Upper lobe of left lung (tissue), 4 donors: ENCODE results near the gene CALHM4.

Source experiments
- POLR2AphosphoS5 ChIP-seq, 2 donors: sonication (generic); formaldehyde crosslinking; IDR thresholded peaks; one replicate each; pipeline ENCODE4 v1.5.1; 2017; ENCODE audit warnings: antibody characterized with exemption in 2 of 2
- TF ChIP-seq, protein P1 (sequence below), 6 experiments: fragments of 450-650 bp in 4 of 6; fragments of 200-600 bp in 2 of 6; sonication (generic) in 2 of 6; IDR thresholded peaks; one replicate each; pipeline ENCODE4 v1.5.1; 2016 to 2019; ENCODE audit warnings: antibody characterized with exemption in 6 of 6

- TF ChIP-seq, protein P1, sequence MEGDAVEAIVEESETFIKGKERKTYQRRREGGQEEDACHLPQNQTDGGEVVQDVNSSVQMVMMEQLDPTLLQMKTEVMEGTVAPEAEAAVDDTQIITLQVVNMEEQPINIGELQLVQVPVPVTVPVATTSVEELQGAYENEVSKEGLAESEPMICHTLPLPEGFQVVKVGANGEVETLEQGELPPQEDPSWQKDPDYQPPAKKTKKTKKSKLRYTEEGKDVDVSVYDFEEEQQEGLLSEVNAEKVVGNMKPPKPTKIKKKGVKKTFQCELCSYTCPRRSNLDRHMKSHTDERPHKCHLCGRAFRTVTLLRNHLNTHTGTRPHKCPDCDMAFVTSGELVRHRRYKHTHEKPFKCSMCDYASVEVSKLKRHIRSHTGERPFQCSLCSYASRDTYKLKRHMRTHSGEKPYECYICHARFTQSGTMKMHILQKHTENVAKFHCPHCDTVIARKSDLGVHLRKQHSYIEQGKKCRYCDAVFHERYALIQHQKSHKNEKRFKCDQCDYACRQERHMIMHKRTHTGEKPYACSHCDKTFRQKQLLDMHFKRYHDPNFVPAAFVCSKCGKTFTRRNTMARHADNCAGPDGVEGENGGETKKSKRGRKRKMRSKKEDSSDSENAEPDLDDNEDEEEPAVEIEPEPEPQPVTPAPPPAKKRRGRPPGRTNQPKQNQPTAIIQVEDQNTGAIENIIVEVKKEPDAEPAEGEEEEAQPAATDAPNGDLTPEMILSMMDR (IDR thresholded peaks at IDR 0.05), result no peak
- TF ChIP-seq POLR2AphosphoS5 (IDR thresholded peaks at IDR 0.05), result no peak
Observed at GRCh38 chr6:116508527-116508926, 45.0 kb upstream of the CALHM4 start.
